Mesenchymal stem cell (in vitro differentiated cells and primary cell): Measurements from ENCODE around the gene CLCN3.

ENCODE experiments used
- DNase-seq: peaks from one replicate; pipeline ENCODE4 v3.0.0-alpha.2; 2013
- H2AFZ ChIP-seq: one replicate; pipeline ENCODE4 v1.6.1; 2013; ENCODE audit warnings: low read depth, mild to moderate bottlenecking, control low read depth, inconsistent platforms, low read length, moderate library complexity
- H2AK5ac ChIP-seq: 2 replicates; pipeline ENCODE4 v1.6.1; 2013; ENCODE audit warnings: low read length, moderate library complexity, mild to moderate bottlenecking, inconsistent platforms; ENCODE audit not compliant: severe bottlenecking
- H2BK120ac ChIP-seq: one replicate; pipeline ENCODE4 v1.6.1; 2013; ENCODE audit warnings: low read depth, mild to moderate bottlenecking, inconsistent platforms, low read length, moderate library complexity
- H2BK12ac ChIP-seq, 2 experiments: one replicate each; pipeline ENCODE4 v1.6.1; 2013; ENCODE audit warnings: inconsistent platforms in 2 of 2, low read length in 2 of 2, mild to moderate bottlenecking in 2 of 2, moderate library complexity in 2 of 2, control low read depth in 1 of 2
- H2BK15ac ChIP-seq: one replicate; pipeline ENCODE4 v1.6.1; 2013; ENCODE audit warnings: mild to moderate bottlenecking, low read depth, inconsistent platforms; ENCODE audit not compliant: poor library complexity, severe bottlenecking
- H2BK5ac ChIP-seq: 2 replicates; pipeline ENCODE4 v1.6.1; 2013; ENCODE audit warnings: low read depth, mild to moderate bottlenecking, low read length, control low read depth, inconsistent platforms; ENCODE audit not compliant: poor library complexity, severe bottlenecking
- H3K14ac ChIP-seq, 2 experiments: one replicate each; pipeline ENCODE4 v1.6.1; 2013; ENCODE audit warnings: inconsistent platforms in 2 of 2, low read length in 2 of 2, control low read depth in 1 of 2, mild to moderate bottlenecking in 1 of 2, moderate library complexity in 1 of 2
- H3K18ac ChIP-seq, 2 experiments: one replicate each; pipeline ENCODE4 v1.6.1; 2013; ENCODE audit warnings: inconsistent platforms in 2 of 2, low read length in 2 of 2, control low read depth in 1 of 2, low read depth in 1 of 2, mild to moderate bottlenecking in 1 of 2
- H3K23ac ChIP-seq, 2 experiments: one replicate each; pipeline ENCODE4 v1.6.1; 2013; ENCODE audit warnings: inconsistent platforms in 2 of 2, low read length in 2 of 2, mild to moderate bottlenecking in 2 of 2, moderate library complexity in 2 of 2, control low read depth in 1 of 2
- H3K27ac ChIP-seq: 2 replicates; pipeline ENCODE4 v1.5.1; 2013; ENCODE audit warnings: mild to moderate bottlenecking, moderate library complexity, low read length, control low read depth, inconsistent platforms; ENCODE audit not compliant: poor library complexity, severe bottlenecking
- H3K27me3 ChIP-seq, 2 experiments: 2 replicates each; pipeline versions ENCODE4 v1.6.1 to v1.7.0; 2013; ENCODE audit warnings: low read length in 2 of 2, mild to moderate bottlenecking in 2 of 2, moderate library complexity in 2 of 2, control low read depth in 1 of 2, inconsistent platforms in 1 of 2; ENCODE audit not compliant: control insufficient read depth in 1 of 2, insufficient read depth in 1 of 2
- H3K36me3 ChIP-seq, 2 experiments: 2 replicates each; pipeline versions ENCODE4 v1.6.1 to v1.7.0; 2013; ENCODE audit warnings: low read length in 2 of 2, control low read depth in 1 of 2, inconsistent platforms in 1 of 2, low read depth in 1 of 2, mild to moderate bottlenecking in 1 of 2; ENCODE audit not compliant: insufficient read depth in 2 of 2, control insufficient read depth in 1 of 2
- H3K4ac ChIP-seq, 2 experiments: one replicate each; pipeline ENCODE4 v1.6.1; 2013; ENCODE audit warnings: inconsistent platforms in 2 of 2, low read length in 2 of 2, mild to moderate bottlenecking in 2 of 2, moderate library complexity in 2 of 2, control low read depth in 1 of 2, low read depth in 1 of 2
- H3K4me1 ChIP-seq: 2 replicates; pipeline ENCODE4 v1.6.1; 2013; ENCODE audit warnings: low read depth, low read length, control low read depth; ENCODE audit not compliant: control insufficient read depth, insufficient read depth
- H3K4me2 ChIP-seq: 2 replicates; pipeline ENCODE4 v1.6.1; 2013; ENCODE audit warnings: low read length, mild to moderate bottlenecking, inconsistent platforms; ENCODE audit not compliant: poor library complexity, severe bottlenecking
- H3K4me3 ChIP-seq, 2 experiments: 2 replicates each; pipeline versions ENCODE4 v1.5.1 to v1.7.0; 2013; ENCODE audit warnings: low read length in 2 of 2, mild to moderate bottlenecking in 2 of 2, control low read depth in 1 of 2, low read depth in 1 of 2; ENCODE audit not compliant: insufficient read depth in 1 of 2
- H3K79me1 ChIP-seq: replicated peaks from 2 replicates; pipeline ENCODE4 v1.6.1; 2013; ENCODE audit warnings: mild to moderate bottlenecking, control low read depth, low read length, inconsistent platforms; ENCODE audit not compliant: poor library complexity, severe bottlenecking
- H3K9ac ChIP-seq: 2 replicates; pipeline ENCODE4 v1.7.0; 2013; ENCODE audit warnings: mild to moderate bottlenecking, low read length, moderate library complexity
- H3K9me3 ChIP-seq: 2 replicates; pipeline ENCODE4 v1.7.0; 2013; ENCODE audit warnings: mild to moderate bottlenecking, low read length; ENCODE audit not compliant: control insufficient read depth
- H4K8ac ChIP-seq: one replicate; pipeline ENCODE4 v1.6.1; 2013; ENCODE audit warnings: inconsistent platforms, mild to moderate bottlenecking, low read length, moderate library complexity
- H4K91ac ChIP-seq: one replicate; pipeline ENCODE4 v1.6.1; 2013; ENCODE audit warnings: mild to moderate bottlenecking, low read length, inconsistent platforms
- WGBS: methylation state at CpG from one replicate; pipeline ENCODE4 v1.1.7; 2013; ENCODE audit warnings: mixed read lengths; 5-methylcytosine and 5-hydroxymethylcytosine counted together

Gene CLCN3

DNA sequence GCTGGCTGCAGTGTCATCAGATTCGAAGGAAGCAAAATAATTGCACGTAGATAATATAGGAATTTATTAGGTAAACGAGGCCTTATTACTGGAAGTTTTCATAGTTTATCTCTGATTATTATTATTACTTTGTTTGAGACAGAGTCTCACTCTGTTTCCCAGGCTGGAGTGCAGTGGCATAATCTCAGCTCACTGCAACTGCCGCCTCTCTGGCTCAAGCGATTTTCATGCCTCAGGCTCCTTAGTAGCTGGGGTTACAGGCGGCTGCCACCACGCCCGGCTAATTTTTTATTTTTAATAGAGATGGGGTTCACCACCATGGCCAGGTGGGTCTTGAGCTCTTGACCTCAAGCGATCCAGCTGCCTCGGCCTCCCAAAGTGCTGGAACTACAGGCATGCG, 12.5 kb downstream of the CLCN3 start:
- Histone ChIP-seq H3K14ac (no peak overlapping the region), H2BK12ac (no peak overlapping the region), H3K79me1 (peaks cover 1% of the 10 kb centered on the region), H2AK5ac (no peak overlapping the region), H3K18ac (no peak overlapping the region), H4K91ac (no peak overlapping the region), H3K23ac (no peak overlapping the region), H3K4me2 (no peak overlapping the region), H2BK5ac (no peak overlapping the region), H3K4me3 (no peak overlapping the region), H3K27ac (peak overlapping the region; percentile 93), H2BK15ac (no peak overlapping the region), H3K27me3 (no peaks in the 10 kb centered on the region), H3K4ac (no peak overlapping the region), H3K9me3 (no peaks in the 10 kb centered on the region), H3K36me3 (peaks cover 0 to 25% of the 10 kb centered on the region in 2 experiments), H4K8ac (no peak overlapping the region), H2AFZ (no peak overlapping the region), H3K9ac (no peak overlapping the region), H3K4me1 (peaks cover 3% of the 10 kb centered on the region), H2BK120ac (no peak overlapping the region)
- WGBS = 94% methylated on average over 7 of the region's 11 CpGs
- no peak for DNase-seq

- Histone ChIP-seq H2AFZ (no peak overlapping the region), H2AK5ac (no peak overlapping the region), H3K4ac (no peak overlapping the region), H3K79me1 (peaks cover 8% of the 10 kb centered on the region), H2BK12ac (no peak overlapping the region), H3K27me3 (no peaks in the 10 kb centered on the region), H3K4me3 (no peak overlapping the region), H2BK120ac (no peak overlapping the region), H3K18ac (no peak overlapping the region), H3K36me3 (peaks cover 0 to 35% of the 10 kb centered on the region in 2 experiments), H3K4me2 (no peak overlapping the region), H4K91ac (no peak overlapping the region), H3K9me3 (no peaks in the 10 kb centered on the region), H3K27ac (no peak overlapping the region), H2BK5ac (no peak overlapping the region), H3K9ac (no peak overlapping the region), H2BK15ac (no peak overlapping the region), H3K4me1 (peaks cover 3% of the 10 kb centered on the region), H3K23ac (no peak overlapping the region), H3K14ac (no peak overlapping the region), H4K8ac (no peak overlapping the region)
- DNase-seq = no peak
- WGBS = 100% methylated on average over 1 of the region's 1 CpG
These were observed 14.6 kb downstream of the CLCN3 start for GRCh38 chr4:169634975-169635374.

DNA sequence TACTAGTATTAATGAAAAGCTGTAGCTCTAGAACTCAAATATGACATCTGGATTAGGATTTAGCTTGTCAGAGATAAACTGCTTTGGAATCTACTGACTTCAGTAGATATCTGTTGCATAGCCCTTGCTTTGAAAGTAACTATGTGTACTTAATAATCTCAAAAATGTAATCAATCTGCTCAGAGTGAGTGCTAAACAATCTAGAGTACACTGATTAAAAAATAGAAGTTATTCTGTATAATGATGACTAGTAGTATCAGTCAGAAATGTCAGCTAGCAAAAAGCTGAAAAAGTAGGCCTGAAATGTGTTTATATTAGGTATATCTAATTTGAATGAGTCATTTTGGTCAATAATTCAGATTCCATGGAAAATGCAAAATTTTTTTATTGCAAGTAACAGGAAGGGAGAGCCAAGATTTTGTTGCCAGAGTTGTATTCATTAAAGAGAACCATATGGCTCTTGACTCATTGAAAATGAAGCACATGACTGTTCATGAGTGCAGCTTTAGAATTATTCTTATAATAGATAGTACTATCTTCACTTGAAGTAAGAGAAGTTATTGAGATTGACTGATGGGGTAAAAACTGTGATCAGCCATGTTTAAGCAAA, 20.0 kb downstream of the CLCN3 start:
- DNase-seq = peak; percentile 70
- Histone ChIP-seq H2BK15ac (no peak overlapping the region), H4K91ac (no peak overlapping the region)

DNA sequence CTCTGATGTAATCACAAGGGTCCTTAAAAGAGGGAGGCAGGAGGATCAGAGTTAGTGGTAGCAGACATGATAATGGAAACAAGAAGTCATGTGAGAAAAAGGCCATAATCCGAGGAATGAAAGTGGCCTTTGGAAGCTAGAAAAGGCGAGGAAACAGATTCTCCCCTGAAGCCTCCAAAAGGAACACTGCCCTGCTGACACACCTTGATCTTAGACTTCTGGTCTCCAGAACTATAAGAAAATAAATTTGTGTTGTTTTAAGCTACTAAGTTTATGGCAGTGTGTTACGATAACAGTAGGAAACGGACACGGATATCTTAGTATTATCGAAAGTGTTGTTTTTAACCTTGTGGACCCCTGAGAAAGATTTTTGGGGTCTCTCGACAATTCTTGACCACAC, 24.4 kb downstream of the CLCN3 start:
- H2BK12ac ChIP-seq = no peak overlapping the region
- no peak overlapping the region for H3K4me3 ChIP-seq
- H3K27ac ChIP-seq = no peak overlapping the region
- no peak overlapping the region for H2BK120ac ChIP-seq
- H2AFZ ChIP-seq = no peak overlapping the region
- no peaks in the 10 kb centered on the region for H3K4me1 ChIP-seq
- no peak overlapping the region for H3K23ac ChIP-seq
- H3K27me3 ChIP-seq = no peaks in the 10 kb centered on the region
- no peak overlapping the region for H2BK5ac ChIP-seq
- DNase-seq = no peak
- WGBS = 97% methylated on average over 7 of the region's 7 CpGs
- no peak overlapping the region for H3K4ac ChIP-seq
- H3K36me3 ChIP-seq = peaks cover 7 to 36% of the 10 kb centered on the region in 2 experiments
- H3K4me2 ChIP-seq = no peak overlapping the region
- H3K9ac ChIP-seq = no peak overlapping the region
- H3K79me1 ChIP-seq = peaks cover 20% of the 10 kb centered on the region
- no peak overlapping the region for H2BK15ac ChIP-seq
- H2AK5ac ChIP-seq = no peak overlapping the region
- no peak overlapping the region for H4K8ac ChIP-seq
- no peak overlapping the region for H4K91ac ChIP-seq
- no peak overlapping the region for H3K14ac ChIP-seq
- no peak overlapping the region for H3K18ac ChIP-seq
- no peaks in the 10 kb centered on the region for H3K9me3 ChIP-seq

More for the DNA sequence above, 20.0 kb downstream of the CLCN3 start:
- no peak overlapping the region for H2BK5ac ChIP-seq
- H3K4me1 ChIP-seq = no peaks in the 10 kb centered on the region
- H3K4me2 ChIP-seq = no peak overlapping the region
- no peak overlapping the region for H2AK5ac ChIP-seq
- no peaks in the 10 kb centered on the region for H3K9me3 ChIP-seq
- peaks cover 20% of the 10 kb centered on the region for H3K79me1 ChIP-seq
- H2AFZ ChIP-seq = no peak overlapping the region
- no peak overlapping the region for H4K8ac ChIP-seq
- H3K23ac ChIP-seq = no peak overlapping the region
- H3K9ac ChIP-seq = peak overlapping the region; percentile 79
- no peaks in the 10 kb centered on the region for H3K27me3 ChIP-seq
- H3K4me3 ChIP-seq = peak overlapping the region in 1 of 2 experiments; percentile 7
- H2BK12ac ChIP-seq = no peak overlapping the region
- H3K36me3 ChIP-seq = peaks cover 7 to 54% of the 10 kb centered on the region in 2 experiments
- H3K4ac ChIP-seq = no peak overlapping the region
- no peak overlapping the region for H3K18ac ChIP-seq
- no peak overlapping the region for H2BK120ac ChIP-seq
- no peak overlapping the region for H3K14ac ChIP-seq
- H3K27ac ChIP-seq = no peak overlapping the region
